Left ventricle myocardium superior (tissue), 1 donor: Measurements from ENCODE around the gene EPHB1. TPM values are rescaled to one million over a fixed set of nuclear protein-coding genes. Genes with fewer than 3 reads are reported as not detected.
"Not testable (repeated sequence)": the region's sequence is repeated elsewhere in the genome, so short reads cannot be mapped to it uniquely, and the experiment has no call there.

Experiments
- ATAC-seq: fragments of 200-7000 bp; cut with Tn5 transposase; one replicate; pipeline ENCODE4 v1.9.1; 2020; ENCODE audit warnings: mild to moderate bottlenecking, moderate library complexity
- DNase-seq: peaks from one replicate; pipeline ENCODE4 v3.0.0-alpha.2; 2020
- intact Hi-C: fragments of 100-400 bp; cut with micrococcal nuclease; formaldehyde crosslinking; loops from one replicate; pipeline ENCODE4 v1.11.0; 2022
- total RNA-seq: library from RNA; stranded (reverse); fragmentation: NEBNext Ultra II Directional; extraction: Animal tissue kit (Norgen Biotek cat#: 25700); gene quantifications from one replicate; pipeline ENCODE4 v1.2.1, GENCODE V29; 2021
- donor health status: DM: no; HTN: yes; CAD: no; lungs with severe emphysema.

Gene EPHB1
- total RNA-seq, 1 donor from 2014 or later = 1.8 TPM

DNA sequence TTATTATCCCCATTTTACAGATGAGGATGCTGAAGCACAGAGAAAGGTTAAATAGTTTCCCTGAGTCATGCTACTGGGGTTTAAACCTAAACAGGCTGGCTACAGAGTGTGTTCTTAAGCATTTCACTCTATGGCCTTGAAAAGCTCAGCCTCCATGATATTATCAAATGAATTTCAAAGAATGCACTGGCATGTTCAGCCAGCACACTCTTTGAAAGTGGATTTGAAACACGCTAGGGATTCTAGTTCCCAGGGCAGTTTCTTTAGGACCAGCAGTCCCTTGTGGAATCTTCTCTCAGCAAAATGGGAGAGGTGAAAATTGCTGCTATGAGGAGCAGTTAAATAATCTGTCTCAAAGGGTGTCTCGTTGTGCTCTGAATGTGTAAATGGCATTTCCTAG is 213.3 kb downstream of the EPHB1 start:
- no peak for DNase-seq
- intact Hi-C loops = no loop called here
- ATAC-seq = no peak

GRCh38 chr3:135009014-135009413 is 214.0 kb downstream of the EPHB1 start:
- no peak for DNase-seq
- no peak for ATAC-seq
- intact Hi-C loops = no loop called here

- DNase-seq = no peak
- no peak for ATAC-seq
- intact Hi-C loops = no loop called here
Measured at GRCh38 chr3:135012101-135012500, 217.0 kb downstream of the EPHB1 start.

DNA sequence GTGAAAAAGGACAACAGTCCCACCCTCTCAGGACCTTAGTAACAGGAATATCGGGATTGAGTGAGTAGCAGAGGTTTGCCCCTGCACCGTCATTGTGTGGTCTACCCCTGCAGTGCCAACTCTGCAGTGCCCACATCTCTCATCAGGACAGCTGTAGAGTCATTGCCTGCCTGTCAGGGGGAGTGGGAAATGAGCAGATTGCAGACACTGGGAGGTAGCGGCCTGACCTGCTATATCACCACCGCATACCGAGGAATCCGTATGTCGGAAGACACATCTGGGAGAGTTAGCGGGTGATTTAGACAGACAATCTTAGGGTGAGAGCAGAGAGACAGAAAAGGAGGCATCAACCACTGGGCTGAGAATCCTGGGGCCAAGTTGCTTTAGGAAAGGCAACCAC is 218.1 kb downstream of the EPHB1 start:
- intact Hi-C loops = no loop called here
- ATAC-seq (no peak), DNase-seq (no peak)

- DNase-seq (no peak), ATAC-seq (no peak)
- intact Hi-C loops = no loop called here
Measured at GRCh38 chr3:135014566-135014965, 219.5 kb downstream of the EPHB1 start.

DNA sequence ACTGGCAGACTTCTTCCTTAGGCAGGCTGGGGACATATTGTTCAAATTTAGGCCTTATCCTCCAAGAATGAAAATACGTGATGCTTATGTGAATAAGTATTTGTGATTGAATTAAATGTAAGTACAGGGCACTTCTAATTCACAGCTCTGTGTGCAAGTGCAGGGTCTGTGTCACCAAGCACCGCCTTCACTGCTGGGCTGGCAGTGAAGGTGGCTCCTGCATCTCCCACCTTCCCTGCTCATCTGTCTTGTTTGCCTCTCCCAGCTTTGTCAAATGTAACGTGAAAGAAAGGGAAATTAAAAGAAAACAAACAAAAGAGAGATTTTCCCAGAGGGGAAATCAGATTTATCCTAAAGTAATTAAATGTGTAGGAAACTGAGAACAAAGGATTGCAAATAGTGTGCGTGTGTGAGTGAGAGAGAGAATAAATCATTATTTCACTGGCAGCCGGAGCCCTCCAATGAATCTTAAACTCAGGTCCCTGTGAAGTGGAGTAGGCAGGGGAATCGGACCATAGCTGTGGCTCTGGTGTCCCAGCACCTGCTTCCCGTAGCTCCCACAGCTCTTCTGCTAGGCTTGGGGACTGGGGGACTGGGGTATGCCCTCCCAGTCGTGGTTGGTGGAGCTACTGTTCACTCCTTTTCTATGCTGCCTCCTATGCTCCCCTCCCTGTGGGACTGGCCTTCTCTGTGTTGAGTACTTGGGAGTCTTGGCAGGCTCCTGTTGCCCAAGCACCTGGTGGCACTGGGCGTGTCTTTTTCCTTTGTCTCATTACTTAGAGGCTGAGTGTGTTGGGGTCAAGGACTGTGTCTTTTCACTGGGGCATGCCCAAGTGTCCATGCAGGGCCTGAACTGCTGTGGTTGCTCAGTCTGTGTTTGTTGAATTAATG is 222.2 kb downstream of the EPHB1 start:
- intact Hi-C loops = no loop called here
- DNase-seq (no peak), ATAC-seq (no peak)

DNA sequence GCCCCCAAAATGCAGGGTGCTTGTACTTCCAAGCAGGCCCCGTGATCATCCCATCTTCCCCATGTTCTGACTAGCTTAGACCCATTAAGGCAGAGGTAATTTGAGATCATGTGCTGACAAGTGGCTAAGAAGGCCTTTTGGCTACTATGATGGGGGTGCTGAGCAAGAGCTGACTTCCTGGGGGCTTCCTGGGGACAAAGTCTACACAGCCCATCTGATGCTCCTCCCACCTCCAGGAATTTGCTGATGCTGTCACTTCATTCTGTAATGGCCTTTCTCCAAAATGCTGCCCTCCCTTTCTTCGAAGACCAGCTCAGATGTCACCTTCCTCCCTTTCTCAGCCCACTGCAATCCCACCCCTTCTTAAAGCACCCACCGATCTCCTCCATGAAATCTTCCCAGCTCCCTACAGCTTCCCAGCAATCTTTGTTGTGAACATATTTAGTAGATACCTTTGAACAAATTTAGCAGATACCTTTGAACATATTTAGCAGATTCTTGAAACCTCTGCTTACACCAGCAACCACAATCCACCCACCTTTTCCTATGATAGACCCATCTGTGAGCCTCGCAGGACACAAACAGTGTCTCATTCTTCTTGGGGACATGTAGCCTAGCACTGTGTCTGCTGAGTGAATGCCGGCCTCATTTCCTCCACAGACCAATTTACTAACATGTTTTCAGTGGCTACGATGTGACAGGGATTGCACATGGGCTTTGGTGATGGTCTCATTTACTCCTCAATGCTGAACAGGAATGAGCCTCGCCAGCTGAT is 223.3 kb downstream of the EPHB1 start:
- no peak for ATAC-seq
- intact Hi-C loops = no loop called here
- DNase-seq = no peak

DNA sequence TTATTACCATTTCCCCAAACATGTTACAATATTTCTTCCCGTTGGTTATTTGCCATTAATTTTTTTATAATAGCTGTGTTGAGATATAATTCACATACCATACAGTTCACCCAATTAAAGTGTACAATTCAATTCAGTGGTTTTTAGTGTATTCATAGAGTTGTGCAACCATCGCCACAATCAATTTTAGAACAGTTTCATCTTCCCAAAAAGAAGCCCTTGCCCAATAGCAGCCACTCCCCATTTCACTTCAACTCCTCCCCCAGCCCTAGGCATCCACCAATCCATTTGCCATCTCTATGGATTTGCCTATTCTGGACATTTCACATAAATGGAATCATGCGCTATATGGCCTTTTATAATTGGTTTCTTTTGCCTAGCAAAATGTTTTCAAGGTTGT is 225.1 kb downstream of the EPHB1 start:
- no peak for ATAC-seq
- DNase-seq = no peak
- intact Hi-C loops = no loop called here

GRCh38 chr3:135023996-135024658 is 229.1 kb downstream of the EPHB1 start:
- DNase-seq (no peak), ATAC-seq (no peak)
- intact Hi-C loops = no loop called here

DNA sequence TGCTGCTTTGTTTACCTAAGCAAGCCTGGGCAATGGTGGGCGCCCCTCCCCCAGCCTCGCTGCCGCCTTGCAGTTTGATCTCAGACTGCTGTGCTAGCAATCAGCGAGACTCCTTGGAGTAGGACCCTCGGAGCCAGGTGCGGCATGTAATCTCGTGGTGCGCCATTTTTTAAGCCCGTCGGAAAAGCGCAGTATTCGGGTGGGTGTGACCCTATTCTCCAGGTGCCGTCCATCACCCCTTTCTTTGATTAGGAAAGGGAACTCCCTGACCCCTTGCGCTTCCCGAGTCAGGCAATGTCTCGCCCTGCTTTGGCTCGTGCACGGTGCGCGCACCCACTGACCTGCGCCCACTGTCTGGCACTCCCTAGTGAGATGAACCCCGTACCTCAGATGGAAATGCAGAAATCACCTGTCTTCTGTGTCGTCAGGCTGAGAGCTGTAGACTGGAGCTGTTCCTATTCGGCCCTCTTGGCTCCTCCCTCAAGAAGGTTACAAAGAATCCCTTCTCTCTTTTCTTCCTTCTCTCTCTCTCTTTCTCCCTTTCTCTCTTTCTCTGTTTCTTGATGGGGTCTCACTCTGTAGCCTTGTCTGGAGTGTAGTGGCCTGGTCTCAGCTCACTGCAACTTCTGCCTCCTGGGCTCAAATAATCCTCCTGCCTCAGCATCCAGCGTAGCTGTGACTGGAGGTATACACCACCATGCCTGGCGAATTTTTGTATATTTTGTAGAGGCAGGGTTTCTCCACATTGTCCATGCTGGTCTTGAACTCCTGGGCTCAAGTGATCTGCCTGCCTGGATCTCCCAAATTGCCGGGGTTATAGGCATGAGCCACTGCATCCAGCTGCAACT is 235.9 kb downstream of the EPHB1 start:
- ATAC-seq, intact Hi-C loops, DNase-seq: not testable (repeated sequence)

- ATAC-seq = no peak
- intact Hi-C loops = no loop called here
Measured at GRCh38 chr3:135033737-135034136, 238.7 kb downstream of the EPHB1 start.

DNA sequence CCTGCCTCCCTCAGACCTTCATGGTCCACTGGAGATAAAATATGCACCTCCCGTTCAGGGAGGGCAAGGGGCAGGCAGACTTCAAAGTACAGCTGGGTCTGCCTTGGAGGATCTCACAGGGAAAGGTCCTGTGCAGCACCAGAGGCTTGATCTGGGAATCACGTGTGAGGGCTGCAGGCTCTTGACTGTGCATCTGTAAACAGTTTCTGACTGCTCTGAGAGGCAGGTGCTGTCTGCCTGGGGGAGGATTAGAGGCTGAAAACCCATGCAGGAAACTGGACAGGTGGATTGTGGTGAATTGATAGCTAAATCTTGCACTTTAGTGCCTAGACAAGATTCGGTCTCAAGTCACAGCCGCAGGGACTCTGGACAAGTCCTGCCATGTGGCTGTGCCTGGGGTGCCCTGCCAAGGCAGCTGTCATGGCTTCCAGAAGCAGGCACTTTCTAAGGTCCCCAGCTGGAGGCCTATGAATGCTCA is 239.3 kb downstream of the EPHB1 start:
- ATAC-seq (no peak), DNase-seq (no peak)
- intact Hi-C loops = no loop called here

More at GRCh38 chr3:135033737-135034136, 238.7 kb downstream of the EPHB1 start:
- DNase-seq = no peak

DNA sequence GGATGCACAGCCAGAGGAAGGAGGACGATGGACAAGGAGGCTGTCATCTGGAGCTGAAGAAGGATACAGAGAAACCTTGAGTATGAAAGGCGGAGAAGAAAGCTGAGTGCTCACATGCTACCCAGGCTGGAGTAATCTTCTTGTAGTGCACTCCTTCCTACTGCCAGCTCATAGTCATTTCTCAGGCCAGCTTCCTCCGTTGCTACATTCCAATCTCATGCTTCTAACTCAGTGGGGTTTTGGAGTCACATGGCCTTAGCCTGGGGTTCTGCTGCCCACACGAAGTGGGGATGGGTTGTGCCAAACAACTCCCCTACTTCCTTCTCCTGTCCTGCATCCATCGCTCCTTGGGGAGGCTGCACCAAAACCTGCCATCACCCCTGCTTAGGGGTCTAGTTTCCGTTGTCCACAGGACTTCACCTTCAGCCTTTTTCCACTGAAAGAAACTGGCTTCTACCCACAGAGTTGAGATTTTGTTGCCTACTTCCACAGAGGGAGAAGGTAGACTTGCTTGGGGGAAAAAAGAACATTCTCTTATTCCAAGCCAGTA is 239.9 kb downstream of the EPHB1 start:
- no peak for ATAC-seq
- intact Hi-C loops = no loop called here
- no peak for DNase-seq

GRCh38 chr3:135038186-135038585 is 243.1 kb downstream of the EPHB1 start:
- ATAC-seq = no peak

GRCh38 chr3:135039536-135039935 is 244.5 kb downstream of the EPHB1 start:
- ATAC-seq, intact Hi-C loops, DNase-seq: not testable (repeated sequence)

More at GRCh38 chr3:135038186-135038585, 243.1 kb downstream of the EPHB1 start:
- no peak for DNase-seq
- intact Hi-C loops = no loop called here

GRCh38 chr3:135040321-135041240 is 245.5 kb downstream of the EPHB1 start:
- no peak for ATAC-seq
- intact Hi-C loops = no loop called here
- DNase-seq = no peak

GRCh38 chr3:135041601-135042000 is 246.5 kb downstream of the EPHB1 start:
- DNase-seq = no peak
- intact Hi-C loops = no loop called here
- no peak for ATAC-seq
